HepG2 (cell line): ENCODE data around the gene ACTR1B. TPM values are rescaled to one million over a fixed set of nuclear protein-coding genes. Genes with fewer than 3 reads are reported as not detected.

ENCODE experiments used
- E2F2 ChIP-seq: sonication (generic); formaldehyde crosslinking; IDR thresholded peaks from 2 replicates; pipeline ENCODE4 v1.4.0; 2020; ENCODE audit warnings: missing genetic modification reagents, borderline replicate concordance
- FOXK2 ChIP-seq: fragments of 450-650 bp; IDR thresholded peaks from 2 replicates; pipeline ENCODE4 v1.6.1; 2016
- GTF2F1 ChIP-seq: fragments of 150-350 bp; IDR thresholded peaks from 2 replicates; pipeline ENCODE4 v1.6.1; 2014; ENCODE audit warnings: low read length
- MAFF ChIP-seq: IDR thresholded peaks from 2 replicates; pipeline ENCODE4 v1.6.1; 2011; ENCODE audit warnings: low read depth, low read length, improper control_type of control experiment
- NFATC3 ChIP-seq: sonication (generic); formaldehyde crosslinking; IDR thresholded peaks from 2 replicates; pipeline ENCODE4 v1.5.1; 2020; ENCODE audit warnings: mild to moderate bottlenecking, missing genetic modification reagents
- RBM22 ChIP-seq: fragments of 200-400 bp; formaldehyde crosslinking; optimal IDR thresholded peaks from 2 replicates; pipeline ENCODE3; 2017; ENCODE audit warnings: mild to moderate bottlenecking, low read length, moderate library complexity
- THAP11 ChIP-seq: IDR thresholded peaks from 2 replicates; pipeline ENCODE4 v1.6.1; 2016; ENCODE audit warnings: missing biosample characterization, missing genetic modification reagents
- ZNF30 ChIP-seq: sonication (generic); formaldehyde crosslinking; IDR thresholded peaks from 2 replicates; pipeline ENCODE4 v1.5.0; 2020; ENCODE audit warnings: mild to moderate bottlenecking, missing genetic modification reagents
- ZNF317 ChIP-seq: sonication (generic); formaldehyde crosslinking; IDR thresholded peaks from 2 replicates; pipeline ENCODE4 v1.5.0; 2020; ENCODE audit warnings: mild to moderate bottlenecking, missing genetic modification reagents
- ZNF354B ChIP-seq: sonication (generic); formaldehyde crosslinking; IDR thresholded peaks from 2 replicates; pipeline ENCODE4 v1.8.0; 2022; ENCODE audit warnings: mild to moderate bottlenecking, missing genetic modification reagents
- ZNF646 ChIP-seq: sonication (generic); formaldehyde crosslinking; IDR thresholded peaks from 2 replicates; pipeline ENCODE4 v1.9.0; 2021; ENCODE audit warnings: mild to moderate bottlenecking, missing genetic modification reagents
- ZNF891 ChIP-seq: sonication (generic); formaldehyde crosslinking; IDR thresholded peaks from 2 replicates; pipeline ENCODE4 v1.5.0; 2020; ENCODE audit warnings: mild to moderate bottlenecking, missing genetic modification reagents
- ZSCAN25 ChIP-seq: sonication (generic); formaldehyde crosslinking; IDR thresholded peaks from 2 replicates; pipeline ENCODE4 v1.8.0; 2022; ENCODE audit warnings: mild to moderate bottlenecking, missing genetic modification reagents
- ZSCAN29 ChIP-seq: sonication (generic); formaldehyde crosslinking; conservative IDR thresholded peaks from 2 replicates; pipeline ENCODE4 v1.4.0; 2020; ENCODE audit warnings: mild to moderate bottlenecking, missing genetic modification reagents
- polyA plus RNA-seq, 8 experiments: library from polyadenylated mRNA; depleted of rRNA in 3 of 8; stranded (reverse) in 7 of 8; unstranded in 1 of 8; fragments of >200 nt; fragmentation: Illumina TruSeq in 4 of 8; extraction: Trizol in 4 of 8; gene quantifications; 2 replicates each; pipeline versions ENCODE4 v1.2.1 to v1.2.3, GENCODE V29; 2011 to 2016; ENCODE audit warnings: low read depth in 4 of 8, missing spikeins in 1 of 8, mixed read lengths in 1 of 8; ENCODE audit not compliant: insufficient read depth in 1 of 8
- total RNA-seq, 5 experiments: library from RNA; depleted of rRNA; stranded (reverse); fragments of >200 nt; fragmentation: Illumina TruSeq; extraction: Trizol; gene quantifications; 2 replicates each; pipeline ENCODE4 v1.2.3, GENCODE V29; 2016; ENCODE audit warnings: low read depth in 1 of 5
- TF ChIP-seq, protein P1 (sequence below): sonication (generic); formaldehyde crosslinking; IDR thresholded peaks from 2 replicates; pipeline ENCODE4 v1.5.0; 2020; ENCODE audit warnings: mild to moderate bottlenecking, missing genetic modification reagents
- TF ChIP-seq, protein P2 (sequence below): sonication (generic); formaldehyde crosslinking; conservative IDR thresholded peaks from 2 replicates; pipeline ENCODE4 v1.4.0; 2020; ENCODE audit warnings: missing genetic modification reagents
- TF ChIP-seq, protein P3 (sequence below): sonication (generic); formaldehyde crosslinking; IDR thresholded peaks from 2 replicates; pipeline ENCODE4 v1.5.1; 2020; ENCODE audit warnings: missing genetic modification reagents, mild to moderate bottlenecking, borderline replicate concordance
- TF ChIP-seq, protein P4 (sequence below): sonication (generic); formaldehyde crosslinking; IDR thresholded peaks from 2 replicates; pipeline ENCODE4 v1.4.0; 2020; ENCODE audit warnings: mild to moderate bottlenecking, low read depth, missing genetic modification reagents

ACTR1B gene
- total and polyA plus RNA-seq, 2 of the 13 experiments (the other 11 are each of a cell fraction or from before 2014, with no cell fraction given): 61.7 to 76.7 TPM

DNA sequence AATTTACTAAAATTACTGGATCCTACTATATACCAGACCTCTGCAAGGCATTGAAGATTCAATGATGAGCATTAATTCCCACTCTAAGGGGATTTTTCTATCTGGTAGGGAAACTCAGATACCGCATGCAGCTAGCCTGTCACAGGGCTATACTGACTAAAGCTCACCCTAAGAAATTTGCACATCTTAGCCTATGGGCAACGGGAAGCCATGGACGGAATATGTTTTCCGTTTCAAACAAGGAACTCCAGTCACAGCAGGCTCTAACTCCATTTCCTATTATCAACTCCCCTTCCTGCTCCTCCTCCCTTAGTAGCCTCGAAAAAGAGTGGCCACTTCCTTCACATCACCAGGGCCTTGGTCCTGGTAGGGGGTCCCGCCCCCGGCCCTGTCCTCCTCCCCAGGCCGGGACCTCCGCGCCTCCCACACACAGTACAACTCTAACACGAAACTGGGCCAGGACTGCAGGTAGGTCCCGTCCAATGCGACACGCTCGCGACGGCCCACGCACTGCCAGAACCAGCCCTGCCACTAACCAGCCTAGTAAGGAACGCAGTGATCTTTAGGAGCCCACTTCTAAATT lies 18.6 kb downstream of the ACTR1B start (continued):
- no peak for TF ChIP-seq ZNF646 (CRISPR knock-in tag)
- no peak for TF ChIP-seq ZNF891
- TF ChIP-seq, protein P1, sequence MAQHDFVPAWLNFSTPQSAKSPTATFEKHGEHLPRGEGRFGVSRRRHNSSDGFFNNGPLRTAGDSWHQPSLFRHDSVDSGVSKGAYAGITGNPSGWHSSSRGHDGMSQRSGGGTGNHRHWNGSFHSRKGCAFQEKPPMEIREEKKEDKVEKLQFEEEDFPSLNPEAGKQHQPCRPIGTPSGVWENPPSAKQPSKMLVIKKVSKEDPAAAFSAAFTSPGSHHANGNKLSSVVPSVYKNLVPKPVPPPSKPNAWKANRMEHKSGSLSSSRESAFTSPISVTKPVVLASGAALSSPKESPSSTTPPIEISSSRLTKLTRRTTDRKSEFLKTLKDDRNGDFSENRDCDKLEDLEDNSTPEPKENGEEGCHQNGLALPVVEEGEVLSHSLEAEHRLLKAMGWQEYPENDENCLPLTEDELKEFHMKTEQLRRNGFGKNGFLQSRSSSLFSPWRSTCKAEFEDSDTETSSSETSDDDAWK: no peak
- TF ChIP-seq, protein P2, sequence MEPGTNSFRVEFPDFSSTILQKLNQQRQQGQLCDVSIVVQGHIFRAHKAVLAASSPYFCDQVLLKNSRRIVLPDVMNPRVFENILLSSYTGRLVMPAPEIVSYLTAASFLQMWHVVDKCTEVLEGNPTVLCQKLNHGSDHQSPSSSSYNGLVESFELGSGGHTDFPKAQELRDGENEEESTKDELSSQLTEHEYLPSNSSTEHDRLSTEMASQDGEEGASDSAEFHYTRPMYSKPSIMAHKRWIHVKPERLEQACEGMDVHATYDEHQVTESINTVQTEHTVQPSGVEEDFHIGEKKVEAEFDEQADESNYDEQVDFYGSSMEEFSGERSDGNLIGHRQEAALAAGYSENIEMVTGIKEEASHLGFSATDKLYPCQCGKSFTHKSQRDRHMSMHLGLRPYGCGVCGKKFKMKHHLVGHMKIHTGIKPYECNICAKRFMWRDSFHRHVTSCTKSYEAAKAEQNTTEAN (CRISPR knock-in tag): no peak
- no peak; the same call in 1 of the 2 replicates for TF ChIP-seq ZNF30 (CRISPR knock-in tag)
- no peak for TF ChIP-seq MAFF
- 0 out of 2 replicates have a peak, but pooled peaks have one; percentile 13 for TF ChIP-seq ZSCAN29 (CRISPR knock-in tag)
- no peak for TF ChIP-seq E2F2 (CRISPR knock-in tag)
- no peak for TF ChIP-seq FOXK2
- no peak for TF ChIP-seq NFATC3 (CRISPR knock-in tag)
- TF ChIP-seq, protein P3, sequence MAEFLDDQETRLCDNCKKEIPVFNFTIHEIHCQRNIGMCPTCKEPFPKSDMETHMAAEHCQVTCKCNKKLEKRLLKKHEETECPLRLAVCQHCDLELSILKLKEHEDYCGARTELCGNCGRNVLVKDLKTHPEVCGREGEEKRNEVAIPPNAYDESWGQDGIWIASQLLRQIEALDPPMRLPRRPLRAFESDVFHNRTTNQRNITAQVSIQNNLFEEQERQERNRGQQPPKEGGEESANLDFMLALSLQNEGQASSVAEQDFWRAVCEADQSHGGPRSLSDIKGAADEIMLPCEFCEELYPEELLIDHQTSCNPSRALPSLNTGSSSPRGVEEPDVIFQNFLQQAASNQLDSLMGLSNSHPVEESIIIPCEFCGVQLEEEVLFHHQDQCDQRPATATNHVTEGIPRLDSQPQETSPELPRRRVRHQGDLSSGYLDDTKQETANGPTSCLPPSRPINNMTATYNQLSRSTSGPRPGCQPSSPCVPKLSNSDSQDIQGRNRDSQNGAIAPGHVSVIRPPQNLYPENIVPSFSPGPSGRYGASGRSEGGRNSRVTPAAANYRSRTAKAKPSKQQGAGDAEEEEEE: no peak
- TF ChIP-seq ZSCAN25: no peak
- no peak for TF ChIP-seq GTF2F1
- TF ChIP-seq RBM22: no peak
- TF ChIP-seq, protein P4, sequence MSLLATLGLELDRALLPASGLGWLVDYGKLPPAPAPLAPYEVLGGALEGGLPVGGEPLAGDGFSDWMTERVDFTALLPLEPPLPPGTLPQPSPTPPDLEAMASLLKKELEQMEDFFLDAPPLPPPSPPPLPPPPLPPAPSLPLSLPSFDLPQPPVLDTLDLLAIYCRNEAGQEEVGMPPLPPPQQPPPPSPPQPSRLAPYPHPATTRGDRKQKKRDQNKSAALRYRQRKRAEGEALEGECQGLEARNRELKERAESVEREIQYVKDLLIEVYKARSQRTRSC (CRISPR knock-in tag): no peak
- TF ChIP-seq ZNF354B (CRISPR knock-in tag): no peak
- TF ChIP-seq ZNF317: no peak
- TF ChIP-seq THAP11 (CRISPR knock-in tag): no peak
